IMR-90 (cell line): ENCODE results near the gene APP. TPM values are rescaled to one million over a fixed set of nuclear protein-coding genes. Genes with fewer than 3 reads are reported as not detected.
"Not testable (repeated sequence)": the region's sequence is repeated elsewhere in the genome, so short reads cannot be mapped to it uniquely, and the experiment has no call there.

ENCODE experiments used
- ATAC-seq: fragments of 200-7000 bp; cut with Tn5 transposase; 2 replicates; pipeline ENCODE4 v1.9.1; 2020; ENCODE audit warnings: low read depth, mild to moderate bottlenecking, moderate library complexity
- BruUV-seq: library from RNA; stranded (reverse); fragments of 400-500 nt; replicated peaks from 2 replicates; lab custom pipeline; 2021; lab: Mats Ljungman, UMichigan
- CTCF ChIA-PET: fragments of 300-600 bp; formaldehyde crosslinking; extraction: SDS; loops from one replicate; lab custom pipeline; 2021; ENCODE audit warnings: antibody characterized with exemption; lab: Yijun Ruan, JAX
- POLR2A ChIA-PET: fragments of 300-600 bp; sonication (Branson Sonifier 250); formaldehyde crosslinking; loops from one replicate; lab custom pipeline; 2022; ENCODE audit warnings: antibody characterized with exemption; ENCODE audit not compliant: unreplicated experiment; lab: Charles Lee
- DNase-seq: peaks from one replicate; pipeline ENCODE4 v3.0.0; 2013
- H2AFZ ChIP-seq: replicated peaks from 2 replicates; pipeline ENCODE3; 2013; ENCODE audit warnings: low read length, mild to moderate bottlenecking; ENCODE audit not compliant: poor library complexity
- H2AK5ac ChIP-seq: 2 replicates; pipeline ENCODE4 v1.6.1; 2013; ENCODE audit warnings: low read depth, low read length, inconsistent platforms
- H2AK9ac ChIP-seq: replicated peaks from 2 replicates; pipeline ENCODE3; 2013; ENCODE audit warnings: mild to moderate bottlenecking, low read depth, low read length, moderate library complexity; ENCODE audit not compliant: poor library complexity
- H2BK120ac ChIP-seq: 2 replicates; pipeline ENCODE4 v1.6.1; 2013; ENCODE audit warnings: low read depth, low read length, inconsistent platforms
- H2BK15ac ChIP-seq: 3 replicates; pipeline ENCODE4 v1.6.1; 2013; ENCODE audit warnings: low read depth, low read length, inconsistent platforms
- H2BK20ac ChIP-seq: 2 replicates; pipeline ENCODE4 v1.6.1; 2013; ENCODE audit warnings: low read depth, mild to moderate bottlenecking, inconsistent platforms, low read length, moderate library complexity
- H2BK5ac ChIP-seq: 2 replicates; pipeline ENCODE4 v1.6.1; 2013; ENCODE audit warnings: mild to moderate bottlenecking, low read depth, low read length, inconsistent platforms; ENCODE audit not compliant: poor library complexity, severe bottlenecking
- H3K14ac ChIP-seq: replicated peaks from 2 replicates; pipeline ENCODE4 v1.6.1; 2013; ENCODE audit warnings: low read depth, low read length, inconsistent platforms
- H3K18ac ChIP-seq: 2 replicates; pipeline ENCODE4 v1.6.1; 2013; ENCODE audit warnings: low read depth, low read length, control low read depth
- H3K23ac ChIP-seq: 2 replicates; pipeline ENCODE4 v1.6.1; 2013; ENCODE audit warnings: low read depth, low read length, inconsistent platforms
- H3K27ac ChIP-seq: 2 replicates; pipeline ENCODE4 v1.5.1; 2013; ENCODE audit warnings: mild to moderate bottlenecking, control low read depth, low read length; ENCODE audit not compliant: insufficient read depth
- H3K27me3 ChIP-seq: 2 replicates; pipeline ENCODE4 v1.6.1; 2013; ENCODE audit warnings: low read length; ENCODE audit not compliant: control insufficient read depth, insufficient read depth
- H3K36me3 ChIP-seq: 2 replicates; pipeline ENCODE4 v1.6.1; 2013; ENCODE audit warnings: low read length, mixed read lengths; ENCODE audit not compliant: control insufficient read depth, insufficient read depth
- H3K4ac ChIP-seq: 2 replicates; pipeline ENCODE4 v1.6.1; 2013; ENCODE audit warnings: low read depth, low read length, inconsistent platforms
- H3K4me1 ChIP-seq: 2 replicates; pipeline ENCODE4 v1.6.1; 2013; ENCODE audit warnings: low read length, mixed read lengths; ENCODE audit not compliant: control insufficient read depth, insufficient read depth
- H3K4me2 ChIP-seq: 2 replicates; pipeline ENCODE4 v1.6.1; 2013; ENCODE audit warnings: low read depth, mild to moderate bottlenecking, control low read depth, low read length, moderate library complexity
- H3K4me3 ChIP-seq: 2 replicates; pipeline ENCODE4 v1.5.1; 2013; ENCODE audit warnings: low read depth, mild to moderate bottlenecking, control low read depth, low read length, moderate library complexity; ENCODE audit not compliant: insufficient read depth
- H3K56ac ChIP-seq: 2 replicates; pipeline ENCODE4 v1.6.1; 2013; ENCODE audit warnings: low read length, inconsistent platforms; ENCODE audit not compliant: insufficient read depth; ENCODE audit errors: extremely low read depth
- H3K79me1 ChIP-seq, 2 experiments: 2 replicates each; pipeline ENCODE4 v1.6.1; 2013; ENCODE audit warnings: low read length in 2 of 2, inconsistent platforms in 1 of 2, low read depth in 1 of 2
- H3K9ac ChIP-seq: 2 replicates; pipeline ENCODE4 v1.6.1; 2013; ENCODE audit warnings: low read depth, low read length, control low read depth
- H3K9me1 ChIP-seq: 2 replicates; pipeline ENCODE4 v1.6.1; 2013; ENCODE audit warnings: low read length, inconsistent platforms; ENCODE audit not compliant: insufficient read depth
- H3K9me3 ChIP-seq: 2 replicates; pipeline ENCODE4 v1.6.1; 2013; ENCODE audit warnings: low read length; ENCODE audit not compliant: control insufficient read depth, insufficient read depth
- H4K20me1 ChIP-seq: 2 replicates; pipeline ENCODE4 v1.6.1; 2013; ENCODE audit warnings: low read length, inconsistent platforms; ENCODE audit not compliant: insufficient read depth
- H4K5ac ChIP-seq: 2 replicates; pipeline ENCODE4 v1.6.1; 2013; ENCODE audit warnings: mild to moderate bottlenecking, low read depth, low read length, control low read depth
- H4K8ac ChIP-seq, 2 experiments: 2 replicates each; pipeline ENCODE4 v1.6.1; 2013; ENCODE audit warnings: low read depth in 2 of 2, low read length in 2 of 2, control low read depth in 1 of 2, inconsistent platforms in 1 of 2
- H4K91ac ChIP-seq: 2 replicates; pipeline ENCODE4 v1.6.1; 2013; ENCODE audit warnings: low read depth, low read length, inconsistent platforms; ENCODE audit not compliant: insufficient read depth
- WGBS, 2 experiments: methylation state at CpG; one replicate each; pipeline versions ENCODE4 v1.1.5 to v1.1.7; 2013; ENCODE audit warnings: missing lambda C conversion rate in 2 of 2; ENCODE audit not compliant: insufficient read length in 1 of 2; ENCODE audit errors: extremely low coverage in 2 of 2; 5-methylcytosine and 5-hydroxymethylcytosine counted together
- dilution Hi-C: fragments of 300-500 bp; cut with HindIII; formaldehyde crosslinking; loops from one replicate; pipeline ENCODE4 v1.14.3; 2018; ENCODE audit warnings: low sequenced_read_pairs; ENCODE audit not compliant: unreplicated experiment
- in situ Hi-C: fragments of 300-500 bp; cut with MboI; formaldehyde crosslinking; loops from 3 replicates; pipeline ENCODE4 v1.14.3; 2019; ENCODE audit warnings: low sequenced_read_pairs, inconsistent platforms, mixed read lengths
- intact Hi-C: fragments of 100-400 bp; cut with micrococcal nuclease; formaldehyde crosslinking; loops from 2 replicates; pipeline ENCODE4 v1.10.0; 2022
- polyA plus RNA-seq, 3 experiments: library from polyadenylated mRNA; depleted of rRNA; stranded (reverse); fragments of >200 nt; gene quantifications; 2 replicates each; pipeline ENCODE4 v1.2.3, GENCODE V29; 2012; ENCODE audit warnings: low replicate concordance in 1 of 3
- total RNA-seq: library from RNA; depleted of rRNA; stranded (reverse); fragments of >200 nt; gene quantifications from 2 replicates; pipeline ENCODE4 v1.2.3, GENCODE V29; 2012

The APP gene
- total and polyA plus RNA-seq, 2 of the 4 experiments (the other 2 are of a cell fraction) = 191 to 530 TPM

- in situ Hi-C loops, H3K14ac ChIP-seq, H4K91ac ChIP-seq, H3K9ac ChIP-seq, H3K27me3 ChIP-seq, H2BK15ac ChIP-seq, H2BK5ac ChIP-seq, POLR2A ChIA-PET, H2AK5ac ChIP-seq, H3K56ac ChIP-seq, intact Hi-C loops, dilution Hi-C loops, H2AK9ac ChIP-seq, ATAC-seq, H3K4me3 ChIP-seq, H2BK20ac ChIP-seq, CTCF ChIA-PET, H3K27ac ChIP-seq, H3K23ac ChIP-seq, H2AFZ ChIP-seq, H3K18ac ChIP-seq, BruUV-seq, H3K4me1 ChIP-seq, H3K4ac ChIP-seq, H3K9me3 ChIP-seq, H3K4me2 ChIP-seq, H4K8ac ChIP-seq, H4K5ac ChIP-seq, H2BK120ac ChIP-seq, H3K36me3 ChIP-seq, H3K9me1 ChIP-seq, H4K20me1 ChIP-seq, DNase-seq: not testable (repeated sequence)
- WGBS, 2 experiments = no CpG with 5 or more reads among the region's 17 CpGs
- H3K79me1 ChIP-seq = peaks cover 4 to 11% of the 10 kb centered on the region in 2 experiments
Measured at GRCh38 chr21:25918152-25918551, 252.4 kb downstream of the APP start.
